ENCODE measurements around the gene B3GNT8.

DNA sequence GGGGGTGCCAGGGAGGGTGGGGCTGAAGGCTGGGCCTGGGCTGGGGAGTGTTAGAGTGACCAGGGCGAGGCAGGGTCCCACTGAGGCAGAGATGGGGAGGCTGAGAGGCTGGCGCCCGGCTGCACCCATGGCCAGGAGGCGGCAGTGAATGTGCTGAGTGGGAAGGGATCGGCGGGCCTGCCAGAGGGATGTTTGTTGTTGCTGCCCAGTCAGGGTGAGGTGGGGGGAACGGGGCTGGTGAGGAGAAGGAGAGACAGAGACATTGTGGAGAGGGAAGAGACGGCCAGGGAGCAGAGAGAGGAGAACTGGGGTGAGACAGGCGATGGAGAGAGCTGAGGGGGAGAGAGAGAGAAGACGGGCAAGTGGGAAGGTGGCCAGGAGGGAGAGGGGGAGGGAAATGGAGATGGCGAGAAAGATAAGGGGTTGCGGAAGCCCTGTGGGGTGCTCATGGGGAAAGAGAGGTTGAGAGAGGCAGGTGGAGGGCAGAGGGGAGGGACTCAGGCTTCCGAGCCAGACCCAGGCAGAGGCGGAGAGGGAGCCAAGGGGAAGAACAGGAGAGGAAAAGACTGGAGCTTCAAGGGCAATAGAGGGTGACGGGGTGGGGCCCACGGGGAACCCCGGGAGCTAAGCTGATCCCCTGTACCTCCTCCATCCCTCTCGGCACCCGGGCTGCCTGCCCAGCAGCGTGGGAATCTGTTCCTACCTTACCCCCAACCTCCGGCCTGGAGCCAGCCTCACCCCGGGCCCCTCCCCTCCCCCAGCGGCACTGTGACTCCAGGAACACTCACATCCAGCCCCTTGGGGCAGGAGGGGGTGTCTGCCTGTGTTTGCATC is 690 bp upstream of the B3GNT8 start:
- TF ChIP-seq, protein P1, sequence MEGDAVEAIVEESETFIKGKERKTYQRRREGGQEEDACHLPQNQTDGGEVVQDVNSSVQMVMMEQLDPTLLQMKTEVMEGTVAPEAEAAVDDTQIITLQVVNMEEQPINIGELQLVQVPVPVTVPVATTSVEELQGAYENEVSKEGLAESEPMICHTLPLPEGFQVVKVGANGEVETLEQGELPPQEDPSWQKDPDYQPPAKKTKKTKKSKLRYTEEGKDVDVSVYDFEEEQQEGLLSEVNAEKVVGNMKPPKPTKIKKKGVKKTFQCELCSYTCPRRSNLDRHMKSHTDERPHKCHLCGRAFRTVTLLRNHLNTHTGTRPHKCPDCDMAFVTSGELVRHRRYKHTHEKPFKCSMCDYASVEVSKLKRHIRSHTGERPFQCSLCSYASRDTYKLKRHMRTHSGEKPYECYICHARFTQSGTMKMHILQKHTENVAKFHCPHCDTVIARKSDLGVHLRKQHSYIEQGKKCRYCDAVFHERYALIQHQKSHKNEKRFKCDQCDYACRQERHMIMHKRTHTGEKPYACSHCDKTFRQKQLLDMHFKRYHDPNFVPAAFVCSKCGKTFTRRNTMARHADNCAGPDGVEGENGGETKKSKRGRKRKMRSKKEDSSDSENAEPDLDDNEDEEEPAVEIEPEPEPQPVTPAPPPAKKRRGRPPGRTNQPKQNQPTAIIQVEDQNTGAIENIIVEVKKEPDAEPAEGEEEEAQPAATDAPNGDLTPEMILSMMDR (IDR thresholded peaks at IDR 0.05) = no peak
- no peak for TF ChIP-seq ZFX (IDR thresholded peaks at IDR 0.05; ENCODE audit: borderline replicate concordance)

Data from 22Rv1 (cell line).